Adipocyte (in vitro differentiated cells): ENCODE data around the gene ADORA2A.

Experiments
- DNase-seq: peaks from one replicate; pipeline ENCODE4 v3.0.0-alpha.2; 2015; ENCODE audit warnings: low read depth
- H3K27me3 ChIP-seq: replicated peaks from 2 replicates; pipeline ENCODE4 v1.7.0; 2013; ENCODE audit warnings: mild to moderate bottlenecking, low read length, moderate library complexity; ENCODE audit not compliant: control insufficient read depth, insufficient read depth
- H3K36me3 ChIP-seq: 2 replicates; pipeline ENCODE4 v1.7.0; 2013; ENCODE audit warnings: low read length, mild to moderate bottlenecking, moderate library complexity; ENCODE audit not compliant: control insufficient read depth, insufficient read depth, severe bottlenecking
- H3K4me1 ChIP-seq: 2 replicates; pipeline ENCODE4 v1.7.0; 2013; ENCODE audit warnings: mild to moderate bottlenecking, low read length, moderate library complexity; ENCODE audit not compliant: control insufficient read depth, insufficient read depth
- H3K4me3 ChIP-seq: 2 replicates; pipeline ENCODE4 v1.7.0; 2013; ENCODE audit warnings: mild to moderate bottlenecking, low read length, moderate library complexity
- H3K9ac ChIP-seq: 2 replicates; pipeline ENCODE4 v1.7.0; 2013; ENCODE audit warnings: mild to moderate bottlenecking, low read length, moderate library complexity
- H3K9me3 ChIP-seq: 2 replicates; pipeline ENCODE4 v1.7.0; 2013; ENCODE audit warnings: mild to moderate bottlenecking, low read length, moderate library complexity; ENCODE audit not compliant: control insufficient read depth

ADORA2A gene

DNA sequence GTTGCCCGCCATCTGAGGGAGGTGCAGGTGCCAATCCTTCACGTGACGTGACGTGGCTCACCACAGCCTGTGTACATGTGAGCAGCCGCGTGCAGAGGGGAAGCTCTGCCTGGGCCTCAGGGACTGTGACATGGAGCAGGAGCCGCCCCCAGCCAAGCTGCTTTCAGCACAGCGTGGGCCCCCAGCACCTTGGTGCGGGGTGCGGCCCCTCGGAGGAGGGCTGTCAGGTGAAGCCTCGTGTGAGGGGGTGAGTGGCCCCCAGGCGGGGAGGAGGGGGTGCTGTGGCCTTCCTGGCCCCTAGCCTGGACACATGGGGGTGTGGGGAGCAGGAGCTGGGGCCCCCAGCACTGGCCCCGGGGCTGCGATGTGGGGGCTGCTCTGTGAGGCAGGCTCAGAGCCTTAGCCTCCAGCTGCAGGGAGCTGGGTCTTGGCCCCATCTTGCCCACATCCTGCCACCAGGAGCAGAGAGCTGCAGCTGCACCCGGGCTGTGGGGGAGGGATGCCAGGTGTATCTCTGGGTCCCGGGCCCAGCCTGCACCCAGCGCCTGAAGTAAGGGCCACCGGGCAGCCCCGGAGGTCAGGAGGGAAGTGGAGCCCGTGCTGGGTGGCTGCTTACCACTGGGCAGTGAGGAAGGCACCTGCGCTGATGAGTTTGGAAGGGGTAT lies at the start of gene ADORA2A:
Gene ADORA2A, plus strand, starts transcription at position 100 of the 665 bp plus-strand sequence. CDS start 5,806 bp downstream, outside the sequence.
- no peak for DNase-seq
- peaks cover 8% of the 10 kb centered on the region for H3K27me3 ChIP-seq

GRCh38 chr22:24379536-24379935 lies 47.9 kb upstream of the ADORA2A start:
- Histone ChIP-seq H3K4me3 (no peak overlapping the region), H3K9me3 (peaks cover 4% of the 10 kb centered on the region), H3K9ac (no peak overlapping the region), H3K4me1 (no peaks in the 10 kb centered on the region), H3K36me3 (peaks cover 57% of the 10 kb centered on the region), H3K27me3 (no peaks in the 10 kb centered on the region)
- DNase-seq: no peak

More for the DNA sequence above, at the start of gene ADORA2A:
- H3K36me3 ChIP-seq: no peaks in the 10 kb centered on the region
- no peak within 1 kb of the TSS for H3K4me3 ChIP-seq
- H3K4me1 ChIP-seq: peaks cover 5% of the 10 kb centered on the region
- H3K9ac ChIP-seq: no peak within 1 kb of the TSS
- H3K9me3 ChIP-seq: no peaks in the 10 kb centered on the region

GRCh38 chr22:24380220-24380904 lies 47.0 kb upstream of the ADORA2A start:
- Histone ChIP-seq H3K4me1 (no peaks in the 10 kb centered on the region), H3K9me3 (peaks cover under 1% of the 10 kb centered on the region), H3K4me3 (no peak overlapping the region), H3K9ac (no peak overlapping the region), H3K36me3 (peaks cover 54% of the 10 kb centered on the region), H3K27me3 (no peaks in the 10 kb centered on the region)
- DNase-seq: no peak

DNA sequence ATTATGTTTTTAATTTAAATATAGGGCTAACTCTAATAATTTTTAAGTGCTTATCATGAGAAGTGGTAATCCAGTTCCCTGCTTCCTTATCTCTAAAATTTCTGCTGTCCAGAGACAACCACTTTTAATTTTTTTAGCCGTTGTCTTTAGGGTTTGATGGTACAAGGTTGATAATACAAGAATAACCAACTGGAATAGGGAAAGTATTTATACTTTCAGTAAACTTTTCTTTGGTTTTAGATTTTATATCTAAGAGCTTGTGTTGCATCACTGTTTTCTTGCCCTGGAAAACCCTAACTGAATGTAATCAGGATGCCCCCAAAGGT lies 46.5 kb upstream of the ADORA2A start:
- Histone ChIP-seq H3K9ac (no peak overlapping the region), H3K27me3 (no peaks in the 10 kb centered on the region), H3K4me3 (no peak overlapping the region), H3K4me1 (no peaks in the 10 kb centered on the region), H3K9me3 (no peaks in the 10 kb centered on the region), H3K36me3 (peaks cover 53% of the 10 kb centered on the region)
- no peak for DNase-seq

- no peak for DNase-seq
- Histone ChIP-seq H3K27me3 (no peaks in the 10 kb centered on the region), H3K9me3 (no peaks in the 10 kb centered on the region), H3K9ac (no peak overlapping the region), H3K36me3 (peaks cover 31% of the 10 kb centered on the region), H3K4me3 (no peak overlapping the region), H3K4me1 (no peaks in the 10 kb centered on the region)
These were observed 44.3 kb upstream of the ADORA2A start for GRCh38 chr22:24383061-24383460.

GRCh38 chr22:24384131-24384530 lies 43.3 kb upstream of the ADORA2A start:
- Histone ChIP-seq H3K36me3 (peaks cover 25% of the 10 kb centered on the region), H3K4me1 (no peaks in the 10 kb centered on the region), H3K9me3 (no peaks in the 10 kb centered on the region), H3K9ac (no peak overlapping the region), H3K4me3 (no peak overlapping the region), H3K27me3 (no peaks in the 10 kb centered on the region)
- DNase-seq: no peak

DNA sequence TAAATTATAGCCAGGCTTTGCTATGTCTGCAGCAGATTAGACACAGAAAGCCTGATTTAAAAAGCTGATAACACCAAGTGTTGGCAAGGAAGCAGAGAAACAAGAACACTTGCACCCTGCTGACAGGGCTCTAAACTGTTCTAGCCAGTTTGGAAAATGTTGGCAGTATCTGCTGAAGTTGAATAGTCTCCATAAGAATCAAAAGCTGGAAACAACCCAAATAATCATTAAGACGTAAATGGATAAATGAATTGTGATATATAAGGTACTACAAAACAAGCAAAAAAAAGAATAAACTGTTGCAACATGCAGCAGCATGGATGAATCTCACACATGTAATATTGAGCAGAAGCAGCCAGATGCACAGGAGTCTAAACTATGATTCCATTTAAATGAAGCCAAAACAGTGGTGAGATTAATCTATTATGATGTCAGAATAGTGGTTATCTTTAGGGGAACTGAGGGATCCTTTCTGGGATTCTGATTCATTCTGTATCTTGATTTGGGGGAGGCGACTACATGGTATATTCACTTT lies 40.4 kb upstream of the ADORA2A start:
- H3K9ac ChIP-seq: no peak overlapping the region
- no peaks in the 10 kb centered on the region for H3K27me3 ChIP-seq
- H3K36me3 ChIP-seq: peaks cover 4% of the 10 kb centered on the region
- no peaks in the 10 kb centered on the region for H3K9me3 ChIP-seq
- H3K4me3 ChIP-seq: no peak overlapping the region
- H3K4me1 ChIP-seq: peaks cover 21% of the 10 kb centered on the region
- DNase-seq: no peak

- Histone ChIP-seq H3K9me3 (no peaks in the 10 kb centered on the region), H3K9ac (no peak overlapping the region), H3K4me1 (peaks cover 28% of the 10 kb centered on the region), H3K36me3 (peaks cover 8% of the 10 kb centered on the region), H3K4me3 (no peak overlapping the region), H3K27me3 (no peaks in the 10 kb centered on the region)
- no peak for DNase-seq
These were observed 37.7 kb upstream of the ADORA2A start for GRCh38 chr22:24389680-24390079.

DNA sequence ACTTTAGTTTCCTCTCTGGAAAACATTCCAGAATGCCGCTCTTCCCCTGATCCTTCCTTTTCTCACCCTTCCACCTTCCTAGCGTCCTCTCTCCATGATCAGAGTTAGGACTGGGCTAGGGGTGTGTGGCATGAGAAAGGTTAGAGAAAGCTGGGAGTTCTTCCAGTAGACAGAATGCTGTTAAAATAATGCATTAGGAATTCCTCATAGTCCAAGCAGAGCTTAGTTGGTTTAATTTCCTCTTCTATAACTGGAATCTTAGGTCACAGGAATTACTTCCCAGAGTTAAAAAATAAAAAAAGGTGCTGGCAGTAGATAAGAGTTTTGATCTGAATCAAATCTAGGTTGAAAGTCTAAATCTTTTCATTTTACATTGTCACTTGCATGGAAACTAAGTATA lies 37.2 kb upstream of the ADORA2A start:
- H3K27me3 ChIP-seq: no peaks in the 10 kb centered on the region

GRCh38 chr22:24390576-24390975 lies 36.8 kb upstream of the ADORA2A start:
- H3K36me3 ChIP-seq: peaks cover 6% of the 10 kb centered on the region
- no peaks in the 10 kb centered on the region for H3K9me3 ChIP-seq
- peak overlapping the region; percentile 19 for H3K4me3 ChIP-seq
- DNase-seq: no peak
- H3K4me1 ChIP-seq: peaks cover 28% of the 10 kb centered on the region
- H3K9ac ChIP-seq: peak overlapping the region; percentile 60
- no peaks in the 10 kb centered on the region for H3K27me3 ChIP-seq

More for the DNA sequence above, 37.2 kb upstream of the ADORA2A start:
- DNase-seq: no peak
- H3K36me3 ChIP-seq: peaks cover 8% of the 10 kb centered on the region
- peak overlapping the region; percentile 19 for H3K4me3 ChIP-seq
- H3K4me1 ChIP-seq: peaks cover 28% of the 10 kb centered on the region
- H3K9me3 ChIP-seq: no peaks in the 10 kb centered on the region
- no peak overlapping the region for H3K9ac ChIP-seq

DNA sequence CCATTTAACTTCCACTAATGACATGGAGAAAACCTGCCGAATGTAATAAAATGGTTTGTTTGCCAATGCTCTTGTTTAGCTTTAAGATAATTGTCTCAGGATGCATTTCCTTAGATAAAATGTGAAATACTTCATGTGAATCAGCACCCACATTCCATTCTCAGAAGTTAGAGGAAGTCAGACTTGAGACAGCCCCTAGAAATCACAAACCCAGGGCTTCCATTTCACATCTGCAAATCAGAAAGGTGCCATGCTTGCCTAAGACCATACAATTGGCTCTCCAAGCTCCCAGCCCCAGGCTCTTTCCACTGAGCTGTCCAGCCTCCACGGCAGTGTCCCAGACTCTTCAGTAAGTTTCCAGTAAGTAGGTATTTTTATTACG lies 35.6 kb upstream of the ADORA2A start:
- H3K9ac ChIP-seq: peak overlapping the region; percentile 60
- peaks cover 28% of the 10 kb centered on the region for H3K4me1 ChIP-seq

More for the DNA sequence above, 35.6 kb upstream of the ADORA2A start:
- Histone ChIP-seq H3K36me3 (peaks cover 13% of the 10 kb centered on the region), H3K9me3 (no peaks in the 10 kb centered on the region), H3K27me3 (no peaks in the 10 kb centered on the region), H3K4me3 (no peak overlapping the region)
- peak; percentile 61 for DNase-seq
